HepG2 (cell line): ENCODE measurements around the gene NR1H3. TPM values are rescaled to one million over a fixed set of nuclear protein-coding genes. Genes with fewer than 3 reads are reported as not detected.
A peak's percentile ranks its signal among the peaks of the same experiment; 100 is the strongest.

Experiments
- FOXK2 ChIP-seq: fragments of 450-650 bp; IDR thresholded peaks from 2 replicates; pipeline ENCODE4 v1.6.1; 2016
- HNRNPUL1 ChIP-seq: fragments of 200-400 bp; formaldehyde crosslinking; IDR thresholded peaks from 2 replicates; pipeline ENCODE4 v1.6.1; 2017; ENCODE audit warnings: low read depth, mild to moderate bottlenecking, low read length, moderate library complexity
- JARID2 ChIP-seq: sonication (generic); formaldehyde crosslinking; IDR thresholded peaks from 2 replicates; pipeline ENCODE4 v1.8.1; 2023; ENCODE audit warnings: missing genetic modification reagents, inconsistent platforms; ENCODE audit not compliant: insufficient replicate concordance
- JUNB ChIP-seq: sonication (generic); formaldehyde crosslinking; IDR thresholded peaks from 2 replicates; pipeline ENCODE4 v1.8.0; 2022; ENCODE audit warnings: missing genetic modification reagents, mild to moderate bottlenecking, borderline replicate concordance
- KDM1A ChIP-seq: IDR thresholded peaks from 2 replicates; pipeline ENCODE4 v1.6.1; 2016; ENCODE audit warnings: missing compliant biosample characterization
- MAZ ChIP-seq, 2 experiments: sonication (generic) in 1 of 2; formaldehyde crosslinking in 1 of 2; IDR thresholded peaks; 2 replicates each; pipeline versions ENCODE4 v1.5.0 to v1.6.1; 2012 to 2020; ENCODE audit warnings: low read depth in 2 of 2, mild to moderate bottlenecking in 2 of 2, borderline replicate concordance in 1 of 2, improper control_type of control experiment in 1 of 2, low read length in 1 of 2, missing genetic modification reagents in 1 of 2, moderate library complexity in 1 of 2
- NBN ChIP-seq: fragments of 450-650 bp; conservative IDR thresholded peaks from 2 replicates; pipeline ENCODE4 v1.6.1; 2017
- PAWR ChIP-seq: sonication (generic); formaldehyde crosslinking; IDR thresholded peaks from 2 replicates; pipeline ENCODE4 v1.4.0; 2020; ENCODE audit warnings: missing genetic modification reagents, mild to moderate bottlenecking, borderline replicate concordance
- SMAD1 ChIP-seq: sonication (generic); formaldehyde crosslinking; IDR thresholded peaks from 2 replicates; pipeline ENCODE4 v1.4.0; 2020; ENCODE audit warnings: missing genetic modification reagents, low read depth, mild to moderate bottlenecking, borderline replicate concordance
- TAF1 ChIP-seq: sonication (generic); formaldehyde crosslinking; IDR thresholded peaks from 2 replicates; pipeline ENCODE4 v1.4.0; 2020; ENCODE audit warnings: missing genetic modification reagents
- TGIF2 ChIP-seq: IDR thresholded peaks from 2 replicates; pipeline ENCODE4 v1.6.1; 2016; ENCODE audit warnings: control low read depth, missing compliant biosample characterization
- ZBTB37 ChIP-seq: sonication (generic); formaldehyde crosslinking; IDR thresholded peaks from 2 replicates; pipeline ENCODE4 v1.4.0; 2020; ENCODE audit warnings: mild to moderate bottlenecking, missing genetic modification reagents
- ZFP82 ChIP-seq: sonication (generic); formaldehyde crosslinking; IDR thresholded peaks from 2 replicates; pipeline ENCODE4 v1.5.1; 2020; ENCODE audit warnings: mild to moderate bottlenecking, missing genetic modification reagents, borderline replicate concordance
- ZFY ChIP-seq: sonication (generic); formaldehyde crosslinking; IDR thresholded peaks from 2 replicates; pipeline ENCODE4 v1.4.0; 2020; ENCODE audit warnings: missing genetic modification reagents
- ZNF484 ChIP-seq: sonication (generic); formaldehyde crosslinking; IDR thresholded peaks from 2 replicates; pipeline ENCODE4 v1.5.1; 2020; ENCODE audit warnings: mild to moderate bottlenecking, low read depth, missing genetic modification reagents, borderline replicate concordance
- ZNF598 ChIP-seq: sonication (generic); formaldehyde crosslinking; IDR thresholded peaks from 2 replicates; pipeline ENCODE4 v1.5.1; 2020; ENCODE audit warnings: mild to moderate bottlenecking, missing genetic modification reagents, borderline replicate concordance
- ZNF674 ChIP-seq: sonication (generic); formaldehyde crosslinking; IDR thresholded peaks from 2 replicates; pipeline ENCODE4 v1.5.0; 2020; ENCODE audit warnings: low read depth, mild to moderate bottlenecking, missing genetic modification reagents
- ZNF781 ChIP-seq: sonication (generic); formaldehyde crosslinking; IDR thresholded peaks from 2 replicates; pipeline ENCODE4 v1.5.1; 2020; ENCODE audit warnings: borderline replicate concordance, mild to moderate bottlenecking, missing genetic modification reagents; ENCODE audit errors: not compliant biosample characterization
- polyA plus RNA-seq, 8 experiments: library from polyadenylated mRNA; depleted of rRNA in 3 of 8; stranded (reverse) in 7 of 8; unstranded in 1 of 8; fragments of >200 nt; fragmentation: Illumina TruSeq in 4 of 8; extraction: Trizol in 4 of 8; gene quantifications; 2 replicates each; pipeline versions ENCODE4 v1.2.1 to v1.2.3, GENCODE V29; 2011 to 2016; ENCODE audit warnings: low read depth in 4 of 8, missing spikeins in 1 of 8, mixed read lengths in 1 of 8; ENCODE audit not compliant: insufficient read depth in 1 of 8
- total RNA-seq, 5 experiments: library from RNA; depleted of rRNA; stranded (reverse); fragments of >200 nt; fragmentation: Illumina TruSeq; extraction: Trizol; gene quantifications; 2 replicates each; pipeline ENCODE4 v1.2.3, GENCODE V29; 2016; ENCODE audit warnings: low read depth in 1 of 5
- TF ChIP-seq, protein P1 (sequence below): sonication (generic); formaldehyde crosslinking; IDR thresholded peaks from 2 replicates; pipeline ENCODE4 v1.8.0; 2022; ENCODE audit warnings: mild to moderate bottlenecking, missing genetic modification reagents; ENCODE audit not compliant: insufficient replicate concordance
- TF ChIP-seq, protein P2 (sequence below): sonication (generic); formaldehyde crosslinking; IDR thresholded peaks from 2 replicates; pipeline ENCODE4 v1.4.0; 2020; ENCODE audit warnings: missing genetic modification reagents, mild to moderate bottlenecking, borderline replicate concordance

Gene NR1H3
- total and polyA plus RNA-seq, 2 of the 13 experiments (the other 11 are each of a cell fraction or from before 2014, with no cell fraction given), result 41.8 to 102 TPM

GRCh38 chr11:47248664-47249377 is 9.0 kb upstream of the NR1H3 start, which contains the start of gene ACP2 (continued):
- TF ChIP-seq, protein P1, sequence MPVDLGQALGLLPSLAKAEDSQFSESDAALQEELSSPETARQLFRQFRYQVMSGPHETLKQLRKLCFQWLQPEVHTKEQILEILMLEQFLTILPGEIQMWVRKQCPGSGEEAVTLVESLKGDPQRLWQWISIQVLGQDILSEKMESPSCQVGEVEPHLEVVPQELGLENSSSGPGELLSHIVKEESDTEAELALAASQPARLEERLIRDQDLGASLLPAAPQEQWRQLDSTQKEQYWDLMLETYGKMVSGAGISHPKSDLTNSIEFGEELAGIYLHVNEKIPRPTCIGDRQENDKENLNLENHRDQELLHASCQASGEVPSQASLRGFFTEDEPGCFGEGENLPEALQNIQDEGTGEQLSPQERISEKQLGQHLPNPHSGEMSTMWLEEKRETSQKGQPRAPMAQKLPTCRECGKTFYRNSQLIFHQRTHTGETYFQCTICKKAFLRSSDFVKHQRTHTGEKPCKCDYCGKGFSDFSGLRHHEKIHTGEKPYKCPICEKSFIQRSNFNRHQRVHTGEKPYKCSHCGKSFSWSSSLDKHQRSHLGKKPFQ (CRISPR knock-in tag), result peak; percentile 97
- TF ChIP-seq JUNB (CRISPR knock-in tag) (no peak), ZFY (CRISPR knock-in tag) (peak; percentile 83), ZNF674 (no peak), ZBTB37 (0 out of 2 replicates have a peak, but pooled peaks have one; percentile 49), ZNF781 (CRISPR knock-in tag) (peak; percentile 72), MAZ (IDR thresholded peaks at IDR 0.05; ENCODE audit: borderline replicate concordance, low read depth, low read length) (no peak; the same call in 1 of the 2 replicates), MAZ (CRISPR knock-in tag; IDR thresholded peaks at IDR 0.05; ENCODE audit: low read depth) (peak; percentile 87), NBN (no peak), HNRNPUL1 (no peak), SMAD1 (peak; percentile 87; the same call in 1 of the 2 replicates), FOXK2 (0 out of 2 replicates have a peak, but pooled peaks have one; percentile 15), PAWR (no peak), KDM1A (CRISPR knock-in tag) (no peak; the same call in 1 of the 2 replicates), ZFP82 (CRISPR knock-in tag) (peak; percentile 75; the same call in 1 of the 2 replicates), ZNF598 (CRISPR knock-in tag) (peak; percentile 96; the same call in 1 of the 2 replicates), TAF1 (CRISPR knock-in tag) (peak; percentile 98), JARID2 (CRISPR knock-in tag) (peak; percentile 79), ZNF484 (CRISPR knock-in tag) (no peak), TGIF2 (peak; percentile 89)
- TF ChIP-seq, protein P2, sequence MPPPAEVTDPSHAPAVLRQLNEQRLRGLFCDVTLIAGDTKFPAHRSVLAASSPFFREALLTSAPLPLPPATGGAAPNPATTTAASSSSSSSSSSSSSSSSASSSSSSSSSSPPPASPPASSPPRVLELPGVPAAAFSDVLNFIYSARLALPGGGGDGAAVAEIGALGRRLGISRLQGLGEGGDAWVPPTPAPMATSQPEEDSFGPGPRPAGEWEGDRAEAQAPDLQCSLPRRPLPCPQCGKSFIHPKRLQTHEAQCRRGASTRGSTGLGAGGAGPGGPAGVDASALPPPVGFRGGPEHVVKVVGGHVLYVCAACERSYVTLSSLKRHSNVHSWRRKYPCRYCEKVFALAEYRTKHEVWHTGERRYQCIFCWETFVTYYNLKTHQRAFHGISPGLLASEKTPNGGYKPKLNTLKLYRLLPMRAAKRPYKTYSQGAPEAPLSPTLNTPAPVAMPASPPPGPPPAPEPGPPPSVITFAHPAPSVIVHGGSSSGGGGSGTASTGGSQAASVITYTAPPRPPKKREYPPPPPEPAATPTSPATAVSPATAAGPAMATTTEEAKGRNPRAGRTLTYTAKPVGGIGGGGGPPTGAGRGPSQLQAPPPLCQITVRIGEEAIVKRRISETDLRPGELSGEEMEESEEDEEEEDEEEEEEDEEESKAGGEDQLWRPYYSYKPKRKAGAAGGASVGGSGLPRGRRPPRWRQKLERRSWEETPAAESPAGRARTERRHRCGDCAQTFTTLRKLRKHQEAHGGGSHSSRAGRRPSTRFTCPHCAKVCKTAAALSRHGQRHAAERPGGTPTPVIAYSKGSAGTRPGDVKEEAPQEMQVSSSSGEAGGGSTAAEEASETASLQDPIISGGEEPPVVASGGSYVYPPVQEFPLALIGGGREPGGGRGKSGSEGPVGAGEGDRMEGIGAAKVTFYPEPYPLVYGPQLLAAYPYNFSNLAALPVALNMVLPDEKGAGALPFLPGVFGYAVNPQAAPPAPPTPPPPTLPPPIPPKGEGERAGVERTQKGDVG (CRISPR knock-in tag), result peak; percentile 87
